GM23248 (cell line): ENCODE measurements around the gene MTERF4. TPM values are rescaled to one million over a fixed set of nuclear protein-coding genes. Genes with fewer than 3 reads are reported as not detected.

Experiments used
- DNase-seq: peaks from one replicate; pipeline ENCODE4 v3.0.0-alpha.2; 2015
- H2AFZ ChIP-seq: fragments of 200-600 bp; sonication (generic); 2 replicates; pipeline ENCODE4 v1.6.1; 2016; ENCODE audit warnings: antibody characterized with exemption
- H3F3A ChIP-seq: fragments of 200-600 bp; sonication (generic); 2 replicates; pipeline ENCODE4 v1.6.1; 2016; ENCODE audit warnings: mild to moderate bottlenecking, antibody characterized with exemption, mixed run types; ENCODE audit not compliant: insufficient read depth
- H3K27ac ChIP-seq: fragments of 200-600 bp; sonication (generic); 2 replicates; pipeline ENCODE4 v1.5.1; 2016; ENCODE audit warnings: mild to moderate bottlenecking
- H3K27me3 ChIP-seq: fragments of 200-600 bp; sonication (generic); replicated peaks from 2 replicates; pipeline ENCODE4 v1.6.1; 2016; ENCODE audit warnings: mild to moderate bottlenecking; ENCODE audit not compliant: insufficient read depth
- H3K36me3 ChIP-seq: fragments of 200-600 bp; sonication (generic); 2 replicates; pipeline ENCODE4 v1.6.1; 2016; ENCODE audit warnings: low read depth, mild to moderate bottlenecking
- H3K4me1 ChIP-seq: fragments of 200-600 bp; sonication (generic); 2 replicates; pipeline ENCODE4 v1.6.1; 2016; ENCODE audit warnings: mild to moderate bottlenecking; ENCODE audit not compliant: insufficient read depth
- H3K4me2 ChIP-seq: fragments of 200-600 bp; sonication (generic); one replicate; pipeline ENCODE4 v1.6.1; 2016; ENCODE audit warnings: mild to moderate bottlenecking; ENCODE audit not compliant: unreplicated experiment
- H3K4me3 ChIP-seq: fragments of 200-600 bp; sonication (generic); 2 replicates; pipeline ENCODE4 v1.5.1; 2016; ENCODE audit warnings: mild to moderate bottlenecking
- H3K79me2 ChIP-seq: fragments of 200-600 bp; sonication (generic); 2 replicates; pipeline ENCODE4 v1.6.1; 2016; ENCODE audit warnings: mild to moderate bottlenecking; ENCODE audit not compliant: insufficient read depth
- H3K9ac ChIP-seq: fragments of 200-600 bp; sonication (generic); 2 replicates; pipeline ENCODE4 v1.6.1; 2016; ENCODE audit warnings: mild to moderate bottlenecking
- H3K9me2 ChIP-seq: fragments of 200-600 bp; sonication (generic); 2 replicates; pipeline ENCODE4 v1.6.1; 2016; ENCODE audit warnings: mixed run types, mild to moderate bottlenecking, moderate library complexity; ENCODE audit not compliant: insufficient read depth
- H3K9me3 ChIP-seq: fragments of 200-600 bp; sonication (generic); one replicate; pipeline ENCODE4 v1.6.1; 2017; ENCODE audit warnings: low read depth
- H4K20me1 ChIP-seq: fragments of 200-600 bp; sonication (generic); 2 replicates; pipeline ENCODE4 v1.6.0; 2016; ENCODE audit not compliant: insufficient read depth
- EZH2 ChIP-seq: fragments of 200-600 bp; sonication (generic); IDR thresholded peaks from 2 replicates; pipeline ENCODE4 v1.6.1; 2018; ENCODE audit warnings: antibody characterized with exemption, mild to moderate bottlenecking; ENCODE audit not compliant: insufficient read depth, poor library complexity, severe bottlenecking
- EZH2phosphoT487 ChIP-seq: fragments of 200-600 bp; sonication (generic); IDR thresholded peaks from 2 replicates; pipeline ENCODE4 v1.6.1; 2018; ENCODE audit warnings: antibody characterized with exemption, moderate library complexity, mild to moderate bottlenecking, low read depth; ENCODE audit not compliant: insufficient read depth
- WGBS, 2 experiments: methylation state at CpG; one replicate each; pipeline ENCODE4 v1.1.6; 2015 to 2017; ENCODE audit warnings: low lambda C conversion rate in 2 of 2, low coverage in 1 of 2; ENCODE audit errors: missing lambda C conversion rate in 2 of 2; 5-methylcytosine and 5-hydroxymethylcytosine counted together
- in situ Hi-C: fragments of 300-500 bp; cut with MboI; formaldehyde crosslinking; loops from 2 replicates; pipeline ENCODE4 v1.15.0; 2020
- polyA plus RNA-seq: library from polyadenylated mRNA; unstranded; fragments of >200 nt; fragmentation: Nextera tagmentation; extraction: Ambion mirVana; gene quantifications from 2 replicates; pipeline ENCODE4 v1.2.1, GENCODE V29; 2016
- total RNA-seq: library from RNA; depleted of rRNA; stranded (reverse); fragments of >200 nt; shearing (Covaris generic); gene quantifications from 2 replicates; pipeline ENCODE4 v1.2.3, GENCODE V29; 2014

Gene MTERF4
- total and polyA plus RNA-seq, 2 experiments from 2014 or later = 15.1 to 21.0 TPM

DNA sequence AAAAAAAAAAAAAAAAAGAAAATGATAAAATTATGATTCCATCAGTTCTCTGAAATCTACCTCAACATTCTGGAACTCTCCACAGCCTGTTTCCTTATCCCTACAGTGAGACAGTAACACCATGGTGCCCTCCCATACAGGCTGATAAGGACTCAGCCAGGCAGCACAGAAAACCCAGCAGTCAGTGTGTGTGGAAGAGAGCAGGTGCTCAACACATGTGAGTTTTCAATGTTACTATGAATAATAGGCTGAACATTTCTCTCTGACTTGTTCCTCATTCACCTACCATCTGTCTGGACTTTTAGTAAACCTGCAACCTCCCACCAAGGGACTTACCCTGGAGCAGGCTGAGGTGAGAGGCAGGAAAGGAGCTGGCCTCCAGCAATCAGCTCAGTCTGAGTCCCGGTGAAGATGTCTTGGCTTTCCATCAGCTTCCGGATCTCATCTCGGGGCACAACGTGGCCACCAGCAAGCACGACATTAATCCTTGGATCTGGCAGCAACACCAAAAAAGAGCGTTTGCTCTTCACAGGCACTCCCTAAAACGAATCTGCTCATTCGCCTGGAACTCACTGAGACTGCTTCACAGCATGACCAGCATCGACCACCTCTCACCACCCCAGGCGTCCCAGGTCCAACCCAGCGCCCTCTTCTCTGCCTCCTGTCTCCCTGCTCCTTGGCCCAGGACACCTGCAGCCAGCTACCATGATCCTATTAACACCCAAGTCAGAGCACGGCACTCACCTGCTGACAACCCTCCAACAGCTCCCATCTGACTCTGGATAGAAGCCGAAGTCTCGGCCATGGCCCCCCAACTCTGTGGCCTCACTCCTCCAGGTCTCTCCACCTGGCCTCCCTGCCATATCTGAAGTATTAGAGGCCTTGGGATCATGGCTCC, 30.7 kb upstream of the MTERF4 start:
- Histone ChIP-seq H3K27ac (no peak overlapping the region), H4K20me1 (no peaks in the 10 kb centered on the region), H2AFZ (no peak overlapping the region), H3F3A (no peaks in the 10 kb centered on the region), H3K9ac (no peak overlapping the region), H3K27me3 (no peaks in the 10 kb centered on the region), H3K9me3 (no peaks in the 10 kb centered on the region), H3K79me2 (no peaks in the 10 kb centered on the region), H3K36me3 (no peaks in the 10 kb centered on the region), H3K4me1 (no peaks in the 10 kb centered on the region), H3K4me3 (no peak overlapping the region), H3K4me2 (no peak overlapping the region), H3K9me2 (no peaks in the 10 kb centered on the region)
- no peak for TF ChIP-seq EZH2phosphoT487
- no peak for TF ChIP-seq EZH2
- WGBS, 2 experiments = 59 to 63% methylated on average over 13 to 14 of the region's 14 CpGs
- no peak for DNase-seq
- in situ Hi-C loops = no loop called here

GRCh38 chr2:241131531-241131930, 29.4 kb upstream of the MTERF4 start:
- Histone ChIP-seq H3K9me2 (no peaks in the 10 kb centered on the region), H3K9ac (no peak overlapping the region), H3K4me3 (no peak overlapping the region), H3K79me2 (no peaks in the 10 kb centered on the region), H3K4me2 (no peak overlapping the region), H3F3A (no peaks in the 10 kb centered on the region), H4K20me1 (no peaks in the 10 kb centered on the region), H3K9me3 (no peaks in the 10 kb centered on the region), H2AFZ (no peak overlapping the region), H3K4me1 (no peaks in the 10 kb centered on the region), H3K27ac (no peak overlapping the region), H3K27me3 (no peaks in the 10 kb centered on the region), H3K36me3 (no peaks in the 10 kb centered on the region)
- no peak for DNase-seq
- TF ChIP-seq EZH2 (no peak), EZH2phosphoT487 (no peak)
- in situ Hi-C loops = no loop called here
- WGBS, 2 experiments = 89 to 94% methylated on average over 7 of the region's 7 CpGs

GRCh38 chr2:241130316-241130715, 28.2 kb upstream of the MTERF4 start:
- no peaks in the 10 kb centered on the region for H3K36me3 ChIP-seq
- H2AFZ ChIP-seq = no peak overlapping the region
- H3K9me2 ChIP-seq = no peaks in the 10 kb centered on the region
- no peaks in the 10 kb centered on the region for H3K4me1 ChIP-seq
- H3K27me3 ChIP-seq = no peaks in the 10 kb centered on the region
- in situ Hi-C loops = no loop called here
- H3K9me3 ChIP-seq = no peaks in the 10 kb centered on the region
- H3K4me2 ChIP-seq = no peak overlapping the region
- no peaks in the 10 kb centered on the region for H3F3A ChIP-seq
- DNase-seq = no peak
- no peak overlapping the region for H3K4me3 ChIP-seq
- H4K20me1 ChIP-seq = no peaks in the 10 kb centered on the region
- 96 to 97% methylated on average over 16 of the region's 16 CpGs for WGBS, 2 experiments
- H3K9ac ChIP-seq = no peak overlapping the region
- TF ChIP-seq EZH2 (no peak), EZH2phosphoT487 (no peak)
- H3K27ac ChIP-seq = no peak overlapping the region
- H3K79me2 ChIP-seq = no peaks in the 10 kb centered on the region

- no peaks in the 10 kb centered on the region for H3K9me3 ChIP-seq
- no peaks in the 10 kb centered on the region for H3F3A ChIP-seq
- H3K4me3 ChIP-seq = no peak overlapping the region
- no peaks in the 10 kb centered on the region for H3K9me2 ChIP-seq
- in situ Hi-C loops = no loop called here
- no peaks in the 10 kb centered on the region for H3K36me3 ChIP-seq
- no peak for DNase-seq
- WGBS, 2 experiments = 93 to 94% methylated on average over 12 of the region's 12 CpGs
- H3K79me2 ChIP-seq = no peaks in the 10 kb centered on the region
- no peak for TF ChIP-seq EZH2
- TF ChIP-seq EZH2phosphoT487 = no peak
- no peaks in the 10 kb centered on the region for H3K27me3 ChIP-seq
- no peak overlapping the region for H2AFZ ChIP-seq
- H3K4me2 ChIP-seq = no peak overlapping the region
- H3K9ac ChIP-seq = no peak overlapping the region
- no peaks in the 10 kb centered on the region for H3K4me1 ChIP-seq
- H3K27ac ChIP-seq = no peak overlapping the region
- H4K20me1 ChIP-seq = no peaks in the 10 kb centered on the region
Measured at GRCh38 chr2:241129086-241129871, 27.2 kb upstream of the MTERF4 start.
